Liver (tissue), 3 donors: ENCODE measurements around the gene DCDC1.

Experiments used
- CTCF ChIP-seq: fragments of 150-350 bp; IDR thresholded peaks from 2 replicates; pipeline ENCODE4 v1.5.1; 2017; ENCODE audit warnings: improper control_type of control experiment, low read depth, low read length; ENCODE audit not compliant: missing input control
- JUND ChIP-seq, 2 donors: IDR thresholded peaks; 2 replicates each; pipeline ENCODE4 v1.6.1; 2016; ENCODE audit warnings: antibody characterized with exemption in 2 of 2
- MAX ChIP-seq: IDR thresholded peaks from 2 replicates; pipeline ENCODE4 v1.6.1; 2016; ENCODE audit warnings: antibody characterized with exemption
- NR2F2 ChIP-seq: IDR thresholded peaks from 2 replicates; pipeline ENCODE4 v1.6.1; 2016; ENCODE audit warnings: antibody characterized with exemption
- RAD21 ChIP-seq, 2 donors: IDR thresholded peaks; 2 replicates each; pipeline ENCODE4 v1.6.1; 2016; ENCODE audit warnings: antibody characterized with exemption in 2 of 2, mild to moderate bottlenecking in 2 of 2
- REST ChIP-seq: IDR thresholded peaks from 2 replicates; pipeline ENCODE4 v1.6.1; 2016; ENCODE audit warnings: antibody characterized with exemption, mild to moderate bottlenecking
- RXRA ChIP-seq, 2 donors: IDR thresholded peaks; 2 replicates each; pipeline ENCODE4 v1.6.1; 2017 to 2018; ENCODE audit warnings: antibody characterized with exemption in 2 of 2, mild to moderate bottlenecking in 1 of 2
- SP1 ChIP-seq: IDR thresholded peaks from 2 replicates; pipeline ENCODE4 v1.6.1; 2018; ENCODE audit warnings: antibody characterized with exemption, mild to moderate bottlenecking
- YY1 ChIP-seq: IDR thresholded peaks from 2 replicates; pipeline ENCODE4 v1.6.1; 2016; ENCODE audit warnings: antibody characterized with exemption, mild to moderate bottlenecking
- TF ChIP-seq, protein P1 (sequence below): IDR thresholded peaks from 2 replicates; pipeline ENCODE4 v1.6.1; 2016; ENCODE audit warnings: antibody characterized with exemption
- donor health status: healthy.
- donor health status: healthy.

- no peak for TF ChIP-seq REST
- no peak for TF ChIP-seq CTCF
- TF ChIP-seq, protein P1, sequence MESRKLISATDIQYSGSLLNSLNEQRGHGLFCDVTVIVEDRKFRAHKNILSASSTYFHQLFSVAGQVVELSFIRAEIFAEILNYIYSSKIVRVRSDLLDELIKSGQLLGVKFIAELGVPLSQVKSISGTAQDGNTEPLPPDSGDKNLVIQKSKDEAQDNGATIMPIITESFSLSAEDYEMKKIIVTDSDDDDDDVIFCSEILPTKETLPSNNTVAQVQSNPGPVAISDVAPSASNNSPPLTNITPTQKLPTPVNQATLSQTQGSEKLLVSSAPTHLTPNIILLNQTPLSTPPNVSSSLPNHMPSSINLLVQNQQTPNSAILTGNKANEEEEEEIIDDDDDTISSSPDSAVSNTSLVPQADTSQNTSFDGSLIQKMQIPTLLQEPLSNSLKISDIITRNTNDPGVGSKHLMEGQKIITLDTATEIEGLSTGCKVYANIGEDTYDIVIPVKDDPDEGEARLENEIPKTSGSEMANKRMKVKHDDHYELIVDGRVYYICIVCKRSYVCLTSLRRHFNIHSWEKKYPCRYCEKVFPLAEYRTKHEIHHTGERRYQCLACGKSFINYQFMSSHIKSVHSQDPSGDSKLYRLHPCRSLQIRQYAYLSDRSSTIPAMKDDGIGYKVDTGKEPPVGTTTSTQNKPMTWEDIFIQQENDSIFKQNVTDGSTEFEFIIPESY: no peak
- no peak for TF ChIP-seq RAD21 (IDR thresholded peaks at IDR 0.05)
- no peak for TF ChIP-seq JUND (IDR thresholded peaks at IDR 0.05)
- no peak for TF ChIP-seq SP1
- no peak for TF ChIP-seq RXRA (IDR thresholded peaks at IDR 0.05)
- no peak for TF ChIP-seq MAX
- no peak for TF ChIP-seq NR2F2
- no peak for TF ChIP-seq YY1
Observed at GRCh38 chr11:31150011-31150410, 219.5 kb downstream of the DCDC1 start.
